Measurements from ENCODE around the gene LKAAEAR1.

LKAAEAR1 gene

DNA sequence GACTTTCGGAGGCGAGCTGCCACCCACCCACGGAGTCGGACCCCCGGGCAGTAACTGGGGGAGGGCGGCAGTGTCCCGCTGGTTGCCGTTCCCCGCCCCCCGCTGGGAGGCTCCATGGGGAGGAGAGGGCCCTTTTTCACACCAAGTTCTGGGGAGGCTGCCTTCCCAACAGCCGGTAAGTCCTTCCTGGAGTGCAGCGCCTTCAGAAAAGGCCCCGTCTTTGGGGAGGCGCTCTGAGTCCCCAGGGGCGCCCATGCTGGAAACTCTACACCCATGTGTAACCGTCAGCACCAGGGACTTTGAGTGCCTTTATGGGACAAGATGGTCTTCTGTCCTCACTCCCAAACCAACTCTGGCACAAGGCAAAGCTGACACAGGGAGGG is 34.3 kb downstream of the LKAAEAR1 start:
- no peak for DNase-seq

DNA sequence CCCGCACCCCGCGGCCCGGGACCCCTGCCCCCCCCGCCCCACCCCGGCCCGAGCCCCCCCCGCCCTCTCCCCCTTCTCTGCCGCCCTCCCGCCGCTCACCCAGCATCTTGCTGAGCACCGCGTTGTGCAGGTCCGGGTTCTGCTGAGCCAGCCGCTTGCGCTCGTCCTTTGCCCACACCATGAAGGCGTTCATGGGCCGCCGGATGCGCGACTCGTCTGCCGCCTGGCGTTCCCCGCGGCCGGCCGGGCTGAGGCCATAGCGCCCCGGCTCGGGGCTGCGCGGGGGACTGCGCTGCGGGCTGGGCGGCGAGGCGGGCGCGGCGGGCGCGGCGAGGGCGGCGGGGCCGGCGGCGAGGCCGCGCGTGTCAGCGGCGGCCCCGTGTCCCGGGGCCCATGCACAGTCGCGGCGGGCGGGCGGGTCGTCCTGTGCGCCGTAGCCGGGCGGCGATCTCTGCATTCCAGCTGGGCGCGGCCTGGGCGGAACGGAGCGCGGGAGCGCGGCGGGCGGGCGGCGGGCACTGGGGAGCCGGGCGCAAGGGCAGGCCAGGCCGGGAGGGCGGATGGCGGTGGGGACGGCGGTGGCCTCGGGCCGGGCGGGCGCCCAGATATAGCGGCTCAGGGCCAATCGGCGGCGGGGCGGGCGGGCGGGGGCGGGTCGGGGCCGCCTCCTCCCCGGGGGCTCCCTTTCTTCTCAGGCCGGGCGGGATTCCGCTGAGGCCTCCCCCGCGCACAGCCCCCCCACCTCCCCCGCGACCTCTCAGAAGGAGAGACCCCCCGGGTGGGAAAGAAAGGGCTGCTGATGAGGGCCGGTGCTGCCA is 34.9 kb downstream of the LKAAEAR1 start, which contains the start of gene SOX18:
SOX18 (minus strand) TSS at position 580 of the 818 bp plus-strand sequence; CDS start at position 457, 123 bp downstream.
- no peak for DNase-seq

DNA sequence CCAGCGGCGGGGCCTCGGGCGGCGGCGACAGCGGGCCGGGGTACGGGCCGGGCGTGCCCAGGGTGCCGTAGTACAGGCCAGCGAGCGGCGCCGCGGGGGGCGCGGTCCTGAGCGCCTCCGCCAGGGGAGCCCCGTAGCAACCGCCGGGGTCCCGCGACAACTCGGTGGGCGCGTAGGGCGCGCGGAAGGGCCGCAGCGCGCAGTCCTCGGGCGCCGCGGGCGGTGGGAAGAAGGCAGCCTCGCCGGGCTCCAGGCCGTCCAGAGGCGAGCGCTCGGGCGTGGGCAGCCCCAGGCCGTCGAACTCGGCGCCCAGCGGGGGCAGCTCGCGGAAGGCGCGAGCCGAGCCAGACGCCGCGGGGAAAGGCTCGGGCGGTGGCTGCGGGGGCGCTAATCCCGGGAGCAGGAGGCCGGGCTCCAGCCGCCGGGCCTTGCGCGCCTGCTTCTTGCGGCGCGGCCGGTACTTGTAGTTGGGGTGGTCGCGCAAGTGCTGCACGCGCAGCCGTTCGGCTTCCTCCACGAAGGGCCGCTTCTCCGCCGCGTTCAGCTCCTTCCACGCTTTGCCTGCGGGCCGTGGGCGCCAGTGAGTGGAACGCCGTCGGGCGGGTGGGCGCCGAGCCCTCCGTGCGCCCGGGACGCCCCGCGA is 35.7 kb downstream of the LKAAEAR1 start:
- no peak for DNase-seq

DNA sequence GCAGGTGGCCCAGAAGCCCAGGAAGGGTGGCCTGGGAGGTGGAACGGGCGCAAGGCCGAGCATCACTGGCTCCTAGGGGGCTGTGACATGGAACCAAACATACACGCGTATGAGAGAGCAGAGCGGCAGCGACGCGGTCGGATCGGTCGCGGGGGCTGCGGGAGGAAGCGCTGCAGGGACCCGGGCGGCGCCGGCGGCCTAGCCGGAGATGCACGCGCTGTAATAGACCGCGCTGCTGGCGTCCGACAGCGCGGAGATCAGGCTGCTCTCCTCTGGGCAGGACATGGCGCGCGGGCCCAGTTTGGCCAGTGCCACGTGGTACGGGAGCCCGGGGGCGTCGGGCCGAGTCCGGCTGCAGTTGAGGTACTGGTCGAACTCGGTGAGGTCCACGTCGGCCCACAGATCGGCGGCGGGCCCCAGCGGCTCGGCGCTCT is 36.2 kb downstream of the LKAAEAR1 start:
- DNase-seq = no peak

DNA sequence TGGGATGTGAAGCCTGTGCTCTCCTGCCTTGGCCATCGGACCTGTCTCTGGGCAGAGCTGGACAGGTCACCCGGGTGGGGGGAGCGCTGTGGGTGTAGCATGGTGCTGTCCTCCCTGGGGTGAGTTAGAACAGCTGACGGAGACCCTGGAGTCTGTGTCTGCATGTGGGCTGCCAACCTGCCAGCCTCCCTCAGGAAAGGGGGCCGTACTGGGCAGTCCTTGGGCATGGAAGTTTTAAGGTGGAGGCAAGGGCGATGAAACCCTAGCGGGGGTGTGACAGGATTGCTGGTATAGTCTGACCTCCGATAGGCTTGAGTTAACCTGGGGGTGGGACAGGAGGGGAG is 37.2 kb downstream of the LKAAEAR1 start:
- no peak for DNase-seq

DNA sequence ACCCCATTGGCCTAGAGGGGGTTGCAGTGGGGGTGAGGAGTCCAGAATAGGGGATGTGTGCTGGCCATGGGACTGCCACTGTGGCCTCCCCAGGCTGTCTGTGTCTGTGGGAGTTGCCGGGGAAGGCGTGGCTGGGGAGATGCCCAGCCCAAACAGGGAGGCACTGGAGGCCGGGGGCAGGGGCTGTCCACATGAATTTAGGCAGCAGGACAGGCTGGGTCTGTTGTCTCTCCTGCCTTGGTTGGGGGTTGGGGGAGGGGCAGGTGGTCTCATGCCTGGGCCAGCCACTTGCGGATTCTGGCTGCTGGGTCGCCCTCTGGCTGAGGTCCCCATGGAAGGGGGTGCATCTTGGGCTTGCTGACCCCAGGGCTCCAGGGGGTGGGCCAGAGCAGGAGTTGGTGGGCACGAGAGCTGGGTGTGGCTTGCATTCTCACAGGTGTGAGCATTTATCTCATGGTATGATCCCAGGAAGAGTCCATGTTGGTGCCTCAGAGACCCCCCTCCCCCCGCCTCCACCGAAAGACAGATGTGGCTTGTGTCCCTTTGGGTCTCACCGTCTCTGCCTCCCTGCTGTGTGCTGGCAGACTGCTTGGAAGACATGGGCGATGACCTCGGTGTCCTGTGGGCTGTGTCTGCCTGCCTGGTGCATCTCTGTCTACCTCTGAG is 38.7 kb downstream of the LKAAEAR1 start:
- no peak for DNase-seq

DNA sequence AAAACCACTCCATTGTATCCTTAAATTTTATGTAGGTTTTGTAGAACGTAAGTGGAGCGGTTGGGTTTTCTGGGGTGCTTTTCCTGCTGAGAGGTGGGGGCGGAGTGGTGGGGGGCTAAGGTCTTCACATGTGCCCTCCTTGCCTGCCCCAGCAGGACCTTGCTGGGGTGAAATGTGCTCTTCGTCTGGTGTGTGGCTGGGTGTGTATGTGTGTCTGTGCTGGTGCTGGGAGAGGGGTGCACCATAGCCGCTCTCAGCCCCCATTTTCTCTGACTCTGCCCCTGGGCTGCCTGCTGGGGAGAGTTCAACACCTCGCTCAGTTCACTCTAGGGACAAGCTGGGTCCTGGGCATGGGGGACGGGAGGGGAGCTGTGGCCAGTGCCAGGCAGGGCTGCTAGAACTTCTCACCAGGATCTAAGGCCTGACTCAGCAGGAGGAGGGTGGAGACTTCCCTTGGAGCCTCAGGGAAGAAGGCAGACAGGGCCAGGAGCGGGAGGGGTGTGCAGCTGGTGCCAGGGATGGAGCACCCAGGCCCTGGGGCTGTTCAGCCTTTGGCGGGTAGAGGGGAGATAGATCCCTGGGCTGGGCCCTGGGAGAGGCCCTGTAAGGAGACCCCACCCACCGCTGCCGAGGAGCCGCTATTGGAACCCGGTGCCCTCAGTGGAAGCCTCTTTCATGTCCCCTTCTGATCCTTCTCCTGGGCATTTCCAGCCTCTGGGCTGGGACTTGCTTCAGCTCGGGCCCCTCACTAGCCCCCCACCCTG is 39.5 kb downstream of the LKAAEAR1 start:
- DNase-seq = no peak

DNA sequence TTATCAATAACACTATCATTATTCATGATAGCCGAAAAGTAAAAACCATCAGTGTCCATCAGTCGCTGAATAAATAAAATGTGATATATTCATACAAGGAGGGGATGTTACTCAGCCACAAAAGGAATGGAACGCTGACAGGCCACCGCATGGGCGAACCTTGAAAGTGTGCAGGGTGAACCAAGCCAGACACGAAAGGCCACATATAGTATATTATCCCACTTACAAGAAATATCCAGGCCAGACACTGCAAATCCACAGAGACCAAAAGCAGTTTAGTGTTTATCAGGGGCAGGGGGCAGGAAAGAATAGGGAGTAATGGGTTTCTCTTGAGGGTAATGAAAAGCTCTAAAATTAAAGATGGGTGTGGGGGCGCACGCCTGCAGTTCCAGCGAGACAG is 40.4 kb downstream of the LKAAEAR1 start:
- no peak for DNase-seq

DNA sequence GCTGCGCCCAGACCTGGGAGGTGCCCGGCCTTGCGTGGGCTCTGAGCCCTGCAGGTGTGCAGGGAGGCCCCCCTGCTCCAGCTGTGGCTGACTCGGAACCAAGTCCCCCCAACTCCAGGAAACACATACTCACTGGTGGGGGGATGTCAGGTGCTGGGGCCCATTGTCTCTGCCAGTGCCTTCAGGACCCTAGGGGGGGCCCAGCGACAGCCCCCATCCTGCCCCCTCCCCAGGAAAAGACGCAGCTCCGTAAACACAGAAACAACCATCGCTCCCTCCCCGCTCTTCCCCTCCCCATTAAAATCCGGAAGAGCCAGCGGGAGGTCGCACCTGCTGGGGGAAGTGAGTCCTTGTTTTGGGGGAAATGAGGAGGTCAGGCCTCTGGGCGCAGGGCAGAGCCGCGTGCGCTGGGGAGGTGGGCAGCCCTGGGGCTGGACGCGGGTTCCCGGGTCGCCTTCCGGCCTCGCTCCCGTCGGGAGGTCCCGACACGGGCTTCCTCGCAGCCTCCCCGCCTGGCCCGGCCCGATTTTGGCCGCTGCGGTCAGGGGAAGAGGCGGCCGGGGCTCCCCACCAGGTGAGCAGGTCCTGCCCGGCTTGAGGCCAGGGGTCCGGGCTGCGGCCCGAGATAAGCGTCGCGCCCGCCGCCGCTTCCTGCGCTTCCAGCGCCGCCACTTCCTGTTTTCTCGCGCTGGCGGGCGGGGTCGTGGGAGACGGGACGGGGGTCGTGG is 42.0 kb downstream of the LKAAEAR1 start:
- no peak for DNase-seq

DNA sequence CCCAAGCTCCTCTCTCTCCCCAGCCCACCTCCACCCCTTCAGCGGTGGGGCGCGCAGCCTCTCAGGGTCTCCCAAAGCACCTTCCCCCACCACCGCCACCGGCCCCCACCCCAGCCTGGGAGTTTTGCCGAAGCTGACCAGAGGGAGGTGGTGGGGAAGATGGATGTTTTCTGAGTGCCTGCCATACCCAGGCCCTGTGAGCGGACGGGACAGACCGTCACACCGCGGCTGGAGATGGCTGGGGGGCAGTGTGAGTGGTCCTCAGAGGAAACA is 42.5 kb downstream of the LKAAEAR1 start:
- no peak for DNase-seq

DNA sequence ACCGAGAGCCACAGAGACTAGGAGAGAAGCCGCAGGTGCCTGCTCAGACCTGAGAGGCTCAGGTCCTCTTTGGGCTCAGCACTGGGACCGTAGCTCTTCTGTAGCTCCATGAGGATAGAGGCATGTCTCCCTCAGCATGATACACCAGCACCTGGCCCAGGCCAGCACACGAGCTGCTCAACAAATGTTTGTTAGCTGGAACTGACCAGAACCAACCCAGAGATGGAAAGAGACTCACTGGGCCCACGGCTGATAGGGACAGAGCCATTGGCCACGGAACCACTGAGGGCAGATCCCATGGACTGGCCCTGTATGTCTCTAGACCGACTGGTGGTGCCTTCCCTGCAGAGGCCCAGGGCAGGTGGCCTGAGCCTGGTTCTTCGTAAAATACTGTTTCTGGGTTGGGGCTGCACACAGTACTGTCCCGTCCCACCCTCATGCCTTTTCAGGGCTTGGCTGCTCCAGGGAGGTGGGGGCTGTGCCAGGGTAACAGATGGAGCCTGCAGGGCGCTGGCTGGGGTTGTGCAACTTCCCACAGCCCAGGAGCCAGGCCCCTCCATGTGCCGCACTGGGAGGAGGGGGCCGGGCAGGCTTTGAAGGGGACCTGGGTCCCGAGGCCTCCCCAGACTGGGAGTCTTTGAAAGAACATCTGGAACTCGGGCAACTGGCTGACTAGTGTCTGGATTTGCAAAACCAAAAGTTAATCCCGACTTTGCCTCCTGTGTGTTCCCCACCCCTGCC is 43.0 kb downstream of the LKAAEAR1 start:
- no peak for DNase-seq

DNA sequence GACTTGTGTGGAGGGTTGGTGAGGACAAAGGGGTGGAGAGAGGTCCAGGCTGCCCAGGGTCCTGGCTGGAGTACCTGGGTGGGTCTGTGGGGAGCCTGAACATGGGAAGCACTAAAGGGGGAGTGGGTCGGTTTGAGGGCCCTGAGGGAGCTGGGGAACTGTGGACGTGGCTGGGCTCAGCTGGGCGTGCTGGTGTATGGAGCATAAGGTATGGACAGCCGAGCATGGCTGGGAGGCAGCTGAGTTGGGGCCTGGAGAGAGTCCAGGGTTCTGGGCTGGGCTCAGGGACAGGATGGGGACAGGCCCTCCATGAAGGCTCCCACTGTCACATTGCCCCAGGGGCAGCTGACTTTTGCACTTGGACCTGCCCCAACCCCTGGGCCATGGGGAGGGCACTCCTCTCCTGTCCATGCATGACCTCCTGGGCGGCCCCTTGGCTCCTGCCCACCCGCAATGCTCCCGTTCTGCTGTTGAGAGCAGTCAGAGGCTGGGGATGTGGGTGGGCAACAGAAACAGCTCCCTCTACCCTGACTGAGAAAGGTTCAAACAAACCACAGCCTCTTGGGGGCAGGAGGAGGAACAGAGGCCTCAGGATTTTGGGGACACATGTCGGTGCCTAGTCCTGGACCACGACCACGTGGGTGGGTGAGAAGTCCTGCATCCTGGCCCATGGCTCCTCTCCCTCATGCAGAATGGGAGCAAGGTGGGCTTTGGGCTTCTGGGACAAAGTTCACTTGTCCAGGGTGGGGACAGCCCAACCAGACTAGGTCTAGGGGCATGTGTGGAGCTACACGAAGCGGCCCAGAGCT is 43.8 kb downstream of the LKAAEAR1 start:
- DNase-seq = no peak

DNA sequence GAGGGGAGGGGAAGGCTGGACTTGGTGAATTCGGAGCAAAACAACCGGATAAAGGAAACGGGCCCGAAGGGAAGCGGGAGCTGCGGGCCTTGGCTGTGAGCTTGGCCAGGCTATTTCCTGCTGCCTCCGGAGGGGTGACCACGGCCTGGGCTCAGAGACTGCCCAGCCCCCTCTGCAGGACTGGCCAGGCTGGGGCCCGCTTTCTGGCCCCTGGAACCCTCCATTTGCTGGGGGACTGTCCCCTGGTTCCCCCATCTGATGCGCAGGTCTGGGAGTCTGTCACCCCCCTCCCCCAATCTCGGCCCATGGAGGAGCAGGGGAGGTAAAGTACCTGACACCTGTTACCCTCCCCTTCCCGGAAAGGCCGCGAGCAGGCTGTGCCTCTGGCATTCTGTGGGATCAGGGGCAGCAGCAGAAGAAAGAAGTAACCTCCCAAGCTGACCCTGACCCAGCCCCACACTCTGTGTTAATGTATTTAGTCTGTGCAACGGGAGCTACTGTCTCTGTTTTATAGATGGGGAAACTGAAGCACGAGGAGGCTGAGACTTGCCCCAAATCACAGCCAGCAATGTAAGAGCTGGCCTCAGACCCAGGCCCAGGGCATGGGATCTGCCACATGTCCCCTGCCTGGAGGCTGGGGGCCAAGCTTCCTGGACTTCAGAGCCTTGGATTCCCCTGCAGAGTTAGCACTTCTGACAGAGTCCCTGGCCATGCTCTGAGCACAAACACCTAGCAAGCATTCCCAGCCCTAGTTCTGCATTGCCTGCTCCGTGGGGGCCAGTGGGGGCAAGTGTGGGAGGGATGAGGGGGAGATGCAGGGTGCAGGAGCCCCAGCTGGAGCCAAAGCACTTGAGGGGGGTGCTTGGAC is 44.7 kb downstream of the LKAAEAR1 start:
- DNase-seq = no peak

DNA sequence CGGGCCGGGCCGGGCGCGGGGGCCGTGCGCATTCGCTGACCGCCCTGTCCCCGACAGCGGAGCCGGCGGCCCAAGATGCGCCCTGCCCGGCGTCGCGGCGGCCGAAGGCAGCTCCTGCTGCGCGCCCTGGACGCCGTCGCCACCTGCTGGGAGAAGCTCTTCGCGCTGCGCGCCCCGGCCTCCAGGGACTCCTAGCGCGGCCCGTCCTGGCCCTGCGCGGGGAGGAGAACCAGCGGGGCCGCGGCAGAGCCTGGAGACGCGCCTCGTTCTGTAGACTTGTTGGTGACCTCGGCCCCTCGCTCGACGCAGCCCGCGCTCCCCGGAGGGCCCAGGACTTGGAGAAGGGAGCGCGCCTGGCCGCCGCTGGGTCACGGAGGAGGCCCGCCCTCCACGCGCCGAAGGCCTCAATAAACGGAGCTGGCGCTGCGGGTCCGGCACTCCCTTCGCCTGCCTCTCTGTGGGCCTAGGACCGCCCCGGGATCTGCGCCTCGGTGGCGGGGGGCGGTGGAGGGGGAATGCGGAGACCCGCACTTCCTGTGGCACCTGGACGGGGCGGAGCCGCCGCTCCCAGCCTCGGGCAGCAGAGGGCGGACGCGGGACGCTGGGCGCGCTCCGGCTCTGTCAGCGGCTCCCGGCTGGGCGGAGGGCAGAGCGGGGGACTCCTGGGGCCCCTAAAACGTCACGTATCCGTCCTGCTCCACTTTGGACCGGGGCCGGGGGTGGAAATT is 45.5 kb downstream of the LKAAEAR1 start:
- DNase-seq = peak; percentile 43 to 56

DNA sequence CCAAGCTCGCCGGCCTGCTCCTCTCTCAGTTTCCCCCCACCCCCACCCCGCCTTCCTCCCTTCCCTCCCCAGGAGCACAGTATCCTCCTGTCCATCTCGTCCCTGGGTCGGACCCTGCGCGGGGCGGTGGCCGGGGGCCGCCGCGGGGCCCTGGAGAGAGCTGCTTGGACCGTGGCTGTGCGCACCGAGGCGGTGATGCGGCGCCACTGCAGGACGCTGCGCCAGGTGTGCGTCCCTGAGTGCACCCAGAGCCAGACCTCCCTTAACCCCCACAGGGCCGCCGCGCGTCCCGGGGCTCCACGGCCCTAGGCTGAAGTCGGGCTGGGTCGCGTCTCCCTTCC is 46.0 kb downstream of the LKAAEAR1 start:
- no peak for DNase-seq

DNA sequence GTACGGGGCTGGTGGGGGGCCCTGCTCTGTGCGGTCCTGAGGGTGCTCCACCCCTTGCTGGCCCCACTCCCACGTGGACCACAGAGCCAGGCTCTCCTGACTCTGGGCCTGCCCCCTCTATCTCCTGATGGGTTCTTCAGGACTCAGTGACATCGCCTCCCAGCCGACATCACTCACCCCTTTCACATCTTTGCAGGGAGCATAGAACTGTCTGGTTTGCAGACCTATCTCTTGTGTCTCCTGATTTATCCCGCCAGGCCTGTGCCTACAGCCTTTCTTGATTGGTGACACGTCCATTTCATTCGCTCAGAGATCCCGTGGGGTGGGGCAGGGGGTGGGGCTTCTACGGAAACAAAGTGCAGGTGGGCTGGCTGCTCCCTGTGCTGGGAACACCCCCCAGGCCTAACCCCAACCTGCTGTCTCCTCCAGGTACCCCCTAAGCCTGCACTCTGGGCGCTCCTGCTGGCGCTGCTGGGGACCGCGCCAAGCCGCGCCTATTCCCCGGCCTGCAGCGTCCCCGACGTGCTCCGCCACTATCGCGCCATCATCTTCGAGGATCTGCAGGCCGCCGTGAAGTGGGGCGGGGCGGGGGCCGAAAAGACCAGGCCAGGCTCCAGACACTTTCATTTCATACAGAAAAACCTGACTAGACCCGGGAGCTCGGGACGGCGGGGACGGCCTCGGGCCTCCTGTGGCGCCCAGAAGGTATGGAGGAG is 46.5 kb downstream of the LKAAEAR1 start:
- DNase-seq = no peak

DNA sequence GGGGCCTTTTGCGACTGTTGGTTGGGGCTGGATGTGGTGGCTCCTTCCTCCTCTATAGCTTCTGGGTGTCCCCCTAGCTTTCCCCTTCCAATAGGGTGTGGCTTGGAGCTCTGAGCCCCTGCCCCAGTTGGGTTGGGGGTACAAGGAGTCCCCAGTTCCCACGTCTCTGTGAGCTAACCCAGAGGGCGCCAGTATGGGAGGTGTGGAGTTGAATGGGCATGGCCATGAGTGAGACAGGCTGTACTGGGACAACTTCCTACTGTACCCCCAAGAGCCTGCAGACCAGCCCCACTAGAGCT is 47.0 kb downstream of the LKAAEAR1 start:
- DNase-seq = no peak

DNA sequence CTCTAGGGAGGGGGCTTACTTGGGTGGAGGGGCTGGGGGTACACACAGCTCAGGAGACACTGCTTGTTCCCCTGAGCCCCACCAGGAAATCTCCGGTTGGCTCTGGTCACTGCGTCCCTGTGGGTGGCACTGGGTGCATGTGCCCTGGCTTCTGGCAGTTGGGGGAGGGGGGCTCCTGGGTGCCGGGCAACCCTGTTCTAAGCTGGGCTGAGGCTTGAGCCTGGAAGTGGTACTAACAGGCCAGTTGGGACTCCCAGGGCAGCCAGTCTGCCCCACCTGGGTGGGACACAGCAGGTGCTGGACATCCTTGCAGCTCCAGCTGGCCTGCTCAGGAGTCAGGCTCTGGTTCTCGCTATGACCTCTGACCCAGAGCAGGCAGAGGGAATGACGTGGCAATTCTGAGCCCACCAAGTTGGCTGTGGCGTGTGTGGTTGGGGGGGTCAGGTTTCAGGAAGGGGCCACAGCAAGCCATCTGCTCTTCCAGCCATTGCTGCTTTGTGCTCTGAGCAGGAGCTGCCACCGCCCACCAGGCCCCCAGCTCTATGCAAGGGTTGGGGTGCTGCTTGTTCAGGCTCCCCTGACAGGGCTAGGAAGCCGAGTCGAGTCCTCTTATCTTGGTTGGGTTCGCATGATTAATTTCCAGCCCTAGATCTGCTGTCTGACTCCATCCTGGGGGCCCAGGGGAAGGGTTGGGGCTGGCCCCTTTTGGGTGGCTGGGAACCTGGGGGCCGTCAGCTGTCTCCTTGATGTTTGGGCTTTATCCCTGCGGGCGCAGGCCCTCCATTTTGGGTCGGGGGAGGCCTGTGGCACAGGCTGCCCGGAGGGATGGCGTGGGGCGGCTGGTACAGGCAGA is 47.6 kb downstream of the LKAAEAR1 start:
- DNase-seq = no peak

All from inflammatory macrophage treated with lipopolysaccharide for 1 hour (primary cell).